Measurements from ENCODE around the gene SLC45A1.

Gene SLC45A1

DNA sequence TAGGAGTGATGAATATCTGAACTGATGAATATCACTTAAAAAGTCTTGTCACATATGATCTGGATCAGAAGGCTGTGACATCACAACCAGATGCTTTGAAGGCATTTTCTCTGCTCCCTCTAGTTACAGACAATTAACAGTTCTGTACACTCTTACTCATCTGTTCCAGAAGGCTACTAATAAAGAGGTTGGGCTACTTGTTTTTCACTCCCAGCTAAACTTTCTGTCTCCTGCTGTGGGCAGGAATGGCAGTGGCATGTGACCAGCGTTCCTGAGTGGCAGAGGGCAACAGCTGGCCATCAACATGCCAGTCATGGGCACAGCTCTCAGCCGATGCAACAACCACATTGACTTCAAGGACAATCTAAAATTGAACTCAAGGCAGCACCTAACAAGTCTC, 66.7 kb downstream of the SLC45A1 start:
- no peak for DNase-seq (ENCODE audit: low read depth)

DNA sequence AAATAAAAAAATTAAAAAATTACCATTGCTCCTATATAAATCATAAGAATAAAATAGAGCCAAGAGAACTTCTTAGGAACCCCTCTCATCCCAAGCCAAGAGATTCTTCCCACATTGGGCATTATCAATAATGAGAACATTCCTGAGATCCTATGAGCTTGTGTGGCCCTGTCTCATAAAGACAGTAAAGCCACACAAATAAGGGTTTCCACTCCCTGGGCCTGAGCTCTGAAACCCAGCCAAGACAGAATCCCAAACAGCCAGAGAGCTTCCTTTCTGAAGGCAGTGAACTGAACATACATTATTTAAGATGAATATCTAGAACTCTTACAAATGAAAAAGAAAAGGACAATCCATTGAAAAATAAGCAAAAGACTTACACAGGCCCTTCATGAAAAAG, 68.3 kb downstream of the SLC45A1 start:
- no peak for DNase-seq (ENCODE audit: low read depth)

DNA sequence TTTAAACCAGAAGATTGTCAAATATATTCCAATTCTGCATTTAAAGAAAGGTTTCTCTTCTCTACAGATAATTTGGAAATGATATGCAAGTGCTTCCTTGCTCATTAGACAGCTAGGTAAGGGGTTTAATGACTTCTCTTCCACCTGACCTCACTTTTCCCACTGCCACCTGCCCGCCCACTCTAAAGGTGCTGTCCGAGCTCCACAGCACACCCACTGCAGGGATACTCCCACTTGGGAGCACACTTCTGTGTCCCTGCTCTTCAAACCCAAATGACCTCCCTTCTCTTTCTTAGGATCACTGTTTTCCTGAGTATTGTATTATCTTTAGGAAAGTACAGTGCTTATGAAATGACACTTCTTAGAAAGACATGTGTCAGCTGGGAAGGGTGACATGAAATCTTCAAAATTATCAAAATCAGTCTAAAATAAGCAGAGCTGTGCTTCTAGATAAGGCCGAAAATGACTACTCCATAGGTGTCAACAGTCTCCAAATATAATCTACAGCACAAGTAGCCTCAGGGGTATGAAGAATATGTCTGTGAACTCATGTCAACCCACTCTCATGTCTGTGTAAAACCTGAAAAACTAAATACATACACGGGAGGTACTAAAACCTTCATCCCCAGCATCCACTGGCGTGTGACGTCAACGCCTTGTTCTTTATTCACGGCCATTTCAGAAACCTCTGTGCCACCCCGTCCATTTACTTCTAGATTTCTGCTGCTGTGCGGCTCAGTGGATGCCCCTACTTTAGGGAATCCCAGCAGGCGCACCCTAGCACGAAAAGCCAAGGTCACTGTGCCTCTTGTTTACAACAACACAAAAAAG, 71.0 kb downstream of the SLC45A1 start:
- no peak for DNase-seq (ENCODE audit: low read depth)

DNA sequence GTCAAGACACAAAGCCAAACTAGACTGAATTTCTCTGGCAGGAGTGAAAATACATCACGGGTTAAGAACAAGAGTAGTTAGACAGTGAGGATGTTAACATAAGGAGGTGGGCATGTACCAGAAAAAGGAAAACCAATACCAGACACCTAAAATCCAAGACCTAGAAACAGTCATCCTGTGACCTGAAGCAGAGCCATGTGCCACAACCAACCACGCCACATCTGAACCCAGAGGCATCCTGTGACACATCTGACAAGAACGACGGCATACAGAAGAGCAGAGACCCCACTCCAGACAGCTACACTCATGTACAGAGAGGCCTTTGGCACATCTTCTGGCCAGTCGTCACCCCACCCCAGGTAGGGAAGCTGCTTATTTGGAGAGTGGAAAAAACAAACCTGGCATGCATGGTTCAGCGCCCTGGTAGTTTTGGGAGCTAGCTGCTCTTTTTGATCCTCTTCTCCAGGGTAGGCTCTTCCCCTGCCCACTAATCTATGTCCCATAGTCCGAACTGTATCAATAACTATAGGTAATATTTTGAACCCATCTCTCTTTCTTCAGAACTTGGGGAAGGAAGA, 72.1 kb downstream of the SLC45A1 start:
- DNase-seq (ENCODE audit: low read depth) = no peak

DNA sequence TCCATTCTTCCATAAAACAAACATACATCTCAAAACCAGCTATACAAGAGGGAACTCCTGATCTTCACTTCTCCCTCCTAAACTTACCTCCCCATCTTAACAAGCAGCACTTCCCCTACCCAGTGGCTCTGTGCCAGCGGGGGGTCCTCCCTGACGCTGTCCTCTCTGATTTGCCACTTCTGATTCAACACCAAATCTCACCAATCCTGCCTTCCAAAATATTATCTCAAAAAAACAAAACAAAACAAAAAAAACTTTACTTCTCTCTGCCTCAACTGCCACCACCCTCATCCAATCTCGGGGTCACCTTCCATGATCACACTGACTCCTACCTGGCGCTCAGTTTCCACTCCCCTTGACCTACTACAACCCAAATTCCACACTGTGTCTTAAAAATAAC, 72.8 kb downstream of the SLC45A1 start:
- DNase-seq (ENCODE audit: low read depth) = no peak

DNA sequence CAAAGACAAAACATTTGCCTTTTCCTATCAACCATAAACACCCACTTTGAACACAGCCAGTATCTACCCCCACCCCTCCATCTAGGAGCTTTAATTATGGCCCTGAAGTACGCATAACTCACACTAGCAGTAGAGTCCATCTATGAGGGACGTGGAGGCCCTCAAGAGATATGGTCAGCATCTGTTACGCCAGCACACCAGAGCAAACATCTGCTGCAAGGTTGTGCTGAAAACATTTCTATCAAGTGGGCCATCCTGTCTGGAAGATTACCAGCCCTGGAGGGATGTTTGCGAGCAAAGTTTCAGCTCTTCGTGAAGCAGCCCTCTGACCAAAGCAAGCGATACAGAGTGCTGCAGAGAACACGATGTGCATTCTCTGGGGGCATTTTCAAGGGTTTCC, 74.6 kb downstream of the SLC45A1 start:
- DNase-seq (ENCODE audit: low read depth) = no peak
